ENCODE measurements around the gene SPDYE17.
"Not testable (repeated sequence)": the region's sequence is repeated elsewhere in the genome, so short reads cannot be mapped to it uniquely, and the experiment has no call there.

The SPDYE17 gene

DNA sequence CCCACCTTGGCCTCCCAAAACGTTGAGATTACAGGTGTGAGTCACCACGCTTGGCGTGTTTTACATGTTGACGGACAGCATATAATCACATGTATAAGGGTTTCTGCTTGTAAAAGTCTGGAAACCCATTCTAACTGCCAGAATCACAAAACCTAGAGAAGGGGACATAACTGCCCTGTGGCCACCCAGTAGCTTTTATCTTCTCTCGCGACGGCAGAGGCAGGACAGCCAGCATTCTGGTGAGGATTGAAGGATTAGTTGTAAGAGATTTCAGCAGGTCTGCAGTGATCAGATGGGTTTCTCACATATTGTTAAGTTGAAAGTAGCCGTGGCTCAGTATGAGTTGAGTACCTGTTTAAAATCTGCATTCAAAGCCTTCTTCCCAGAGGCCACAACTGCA is 59.8 kb downstream of the SPDYE17 start:
- DNase-seq (ENCODE audit: low read depth, low spot score), result not testable (repeated sequence)
